HCT116 (cell line): ENCODE data around the gene EP400. TPM values are rescaled to one million over a fixed set of nuclear protein-coding genes. Genes with fewer than 3 reads are reported as not detected.

Experiments
- ATAC-seq: fragments of 200-7000 bp; cut with Tn5 transposase; 2 replicates; pipeline ENCODE4 v1.9.1; 2020; ENCODE audit warnings: mild to moderate bottlenecking, moderate library complexity
- BruUV-seq: library from RNA; stranded (reverse); fragments of 400-500 nt; replicated peaks from 2 replicates; lab custom pipeline; 2021; lab: Mats Ljungman, UMichigan
- CTCF ChIA-PET: fragments of 300-600 bp; sonication (Branson Sonifier 250); formaldehyde crosslinking; loops from one replicate; lab custom pipeline; 2021; ENCODE audit warnings: antibody characterized with exemption; lab: Charles Lee
- POLR2A ChIA-PET: fragments of 300-600, 350-600 bp; sonication (Branson Sonifier 250); formaldehyde crosslinking; loops from one replicate; lab custom pipeline; 2021; ENCODE audit warnings: antibody characterized with exemption; lab: Charles Lee
- RAD21 ChIA-PET, 2 experiments: fragments of 300-600 bp; sonication (Branson Sonifier 250); formaldehyde crosslinking; loops; one replicate each; lab custom pipeline; 2023; ENCODE audit warnings: low total read pairs in 2 of 2; ENCODE audit not compliant: uncharacterized antibody in 2 of 2, unreplicated experiment in 2 of 2, low non-redundant PET in 1 of 2; lab: Charles Lee
- DNase-seq: peaks from one replicate; pipeline ENCODE4 v3.0.0-alpha.2; 2010; ENCODE audit warnings: low read depth, low spot score
- H2AFZ ChIP-seq: fragments of 200-600 bp; shearing (Covaris generic), sonication (generic); 2 replicates; pipeline ENCODE4 v1.6.1; 2017; ENCODE audit warnings: low read depth, mixed run types, mixed read lengths, antibody characterized with exemption, low read length; ENCODE audit not compliant: poor library complexity, severe bottlenecking
- H3K27ac ChIP-seq: 2 replicates; pipeline ENCODE4 v1.5.1; 2012; ENCODE audit warnings: low read depth, low read length
- H3K27me3 ChIP-seq: fragments of 200-600 bp; sonication (generic); 2 replicates; pipeline ENCODE4 v1.6.1; 2016; ENCODE audit warnings: mixed run types, low read length, mixed read lengths; ENCODE audit not compliant: insufficient read depth
- H3K36me3 ChIP-seq, 2 experiments: fragments of 200-500 bp in 1 of 2; fragments of 200-600 bp in 1 of 2; sonication (Bioruptor generic) in 1 of 2; sonication (generic) in 1 of 2; 2 replicates each; pipeline versions ENCODE4 v1.5.1 to v1.6.1; 2014 to 2016; ENCODE audit warnings: low read length in 2 of 2, inconsistent platforms in 1 of 2, mixed read lengths in 1 of 2, mixed run types in 1 of 2; ENCODE audit not compliant: insufficient read depth in 2 of 2, control insufficient read depth in 1 of 2
- H3K4me1 ChIP-seq, 2 experiments: fragments of 200-600 bp in 1 of 2; sonication (generic) in 1 of 2; 2 replicates each; pipeline versions ENCODE4 v1.5.1 to v1.6.1; 2012 to 2017; ENCODE audit warnings: low read length in 2 of 2, inconsistent platforms in 1 of 2, mild to moderate bottlenecking in 1 of 2, mixed read lengths in 1 of 2, mixed run types in 1 of 2, moderate library complexity in 1 of 2; ENCODE audit not compliant: insufficient read depth in 2 of 2, control insufficient read depth in 1 of 2
- H3K4me2 ChIP-seq: fragments of 200-600 bp; sonication (generic); 2 replicates; pipeline ENCODE4 v1.6.1; 2017; ENCODE audit warnings: mixed run types, low read length, mixed read lengths
- H3K4me3 ChIP-seq, 2 experiments: fragments of 200-600 bp in 1 of 2; sonication (generic) in 1 of 2; replicated peaks in 1 of 2; 2 replicates each; pipeline ENCODE4 v1.5.1; 2011 to 2016; ENCODE audit warnings: low read length in 2 of 2, control low read depth in 1 of 2, low read depth in 1 of 2, mild to moderate bottlenecking in 1 of 2, mixed read lengths in 1 of 2, mixed run types in 1 of 2
- H3K79me2 ChIP-seq: fragments of 200-600 bp; sonication (generic); 2 replicates; pipeline ENCODE4 v1.6.1; 2017; ENCODE audit warnings: mild to moderate bottlenecking, mixed run types, low read length, moderate library complexity, mixed read lengths; ENCODE audit not compliant: insufficient read depth
- H3K9ac ChIP-seq: fragments of 200-600 bp; sonication (generic); 2 replicates; pipeline ENCODE4 v1.6.1; 2016; ENCODE audit warnings: low read length, mixed read lengths
- H3K9me2 ChIP-seq: fragments of 200-600 bp; sonication (generic), shearing (Covaris generic); 2 replicates; pipeline ENCODE4 v1.6.1; 2017; ENCODE audit warnings: mixed run types, mild to moderate bottlenecking, moderate library complexity; ENCODE audit not compliant: insufficient read depth
- H3K9me3 ChIP-seq, 2 experiments: fragments of 200-500 bp in 1 of 2; fragments of 200-600 bp in 1 of 2; sonication (Bioruptor generic) in 1 of 2; sonication (generic) in 1 of 2; 2 replicates each; pipeline ENCODE4 v1.6.1; 2014 to 2017; ENCODE audit warnings: low read length in 2 of 2, mixed read lengths in 2 of 2, inconsistent platforms in 1 of 2, low read depth in 1 of 2, mild to moderate bottlenecking in 1 of 2, mixed run types in 1 of 2, moderate library complexity in 1 of 2; ENCODE audit not compliant: control insufficient read depth in 1 of 2, insufficient read depth in 1 of 2
- H4K20me1 ChIP-seq: fragments of 200-600 bp; sonication (generic), shearing (Covaris generic); 2 replicates; pipeline ENCODE4 v1.6.1; 2017; ENCODE audit warnings: mixed run types, mild to moderate bottlenecking, moderate library complexity; ENCODE audit not compliant: insufficient read depth
- ATF3 ChIP-seq: IDR thresholded peaks from 2 replicates; pipeline ENCODE4 v1.6.1; 2012
- CBX3 ChIP-seq: IDR thresholded peaks from 2 replicates; pipeline ENCODE4 v1.6.1; 2012; ENCODE audit warnings: low read depth
- CEBPB ChIP-seq: IDR thresholded peaks from 2 replicates; pipeline ENCODE4 v1.6.1; 2012; ENCODE audit warnings: low read depth
- ELF1 ChIP-seq: IDR thresholded peaks from 2 replicates; pipeline ENCODE4 v1.6.1; 2012; ENCODE audit warnings: low read depth, borderline replicate concordance
- EZH2 ChIP-seq: fragments of 200-600 bp; sonication (generic); IDR thresholded peaks from 2 replicates; pipeline ENCODE4 v1.6.1; 2017; ENCODE audit warnings: antibody characterized with exemption, mixed run types
- FOSL1 ChIP-seq: IDR thresholded peaks from 2 replicates; pipeline ENCODE4 v1.6.1; 2012; ENCODE audit warnings: low read depth
- JUND ChIP-seq: IDR thresholded peaks from 2 replicates; pipeline ENCODE4 v1.6.1; 2012
- POLR2A ChIP-seq: IDR thresholded peaks from 2 replicates; pipeline ENCODE4 v1.7.0; 2011; ENCODE audit warnings: borderline replicate concordance; ENCODE audit not compliant: insufficient read depth, insufficient read length; ENCODE audit errors: extremely low read depth
- RAD21 ChIP-seq: IDR thresholded peaks from 2 replicates; pipeline ENCODE4 v1.6.1; 2012; ENCODE audit warnings: low read depth, mild to moderate bottlenecking
- SIN3A ChIP-seq: IDR thresholded peaks from 2 replicates; pipeline ENCODE4 v1.6.1; 2012; ENCODE audit warnings: low read depth
- SP1 ChIP-seq: IDR thresholded peaks from 2 replicates; pipeline ENCODE4 v1.6.1; 2012; ENCODE audit warnings: low read depth
- SRF ChIP-seq: IDR thresholded peaks from 2 replicates; pipeline ENCODE4 v1.6.1; 2012; ENCODE audit warnings: low read depth
- TCF7L2 ChIP-seq: IDR thresholded peaks from 2 replicates; pipeline ENCODE4 v1.7.0; 2011; ENCODE audit warnings: borderline replicate concordance, inconsistent platforms; ENCODE audit not compliant: insufficient read depth, insufficient read length; ENCODE audit errors: extremely low read depth
- YY1 ChIP-seq: IDR thresholded peaks from 2 replicates; pipeline ENCODE4 v1.6.1; 2011; ENCODE audit warnings: low read length, low read depth, moderate library complexity, mild to moderate bottlenecking; ENCODE audit not compliant: insufficient replicate concordance; ENCODE audit errors: extremely low read depth
- ZFX ChIP-seq: fragments of 450-650 bp; IDR thresholded peaks from 2 replicates; pipeline ENCODE4 v1.6.1; 2017
- ZNF274 ChIP-seq: fragments of 200-500 bp; sonication (Bioruptor generic); IDR thresholded peaks from 2 replicates; pipeline ENCODE4 v1.6.1; 2014; ENCODE audit warnings: mild to moderate bottlenecking, low read depth, low read length, inconsistent platforms
- intact Hi-C: fragments of 100-400 bp; cut with micrococcal nuclease; formaldehyde crosslinking; loops from 2 replicates; pipeline ENCODE4 v1.10.0; 2022
- total RNA-seq: library from RNA; stranded (reverse); gene quantifications from one replicate; pipeline ENCODE4 v1.2.1, GENCODE V29; 2021; ENCODE audit not compliant: unreplicated experiment
- TF ChIP-seq, protein P1 (sequence below), 3 experiments: fragments of 200-600 bp in 1 of 3; sonication (generic) in 1 of 3; IDR thresholded peaks in 2 of 3; conservative IDR thresholded peaks in 1 of 3; 2 replicates each; pipeline ENCODE4 v1.5.1; 2012 to 2017; ENCODE audit warnings: low read depth in 2 of 3, low read length in 2 of 3, antibody characterized with exemption in 1 of 3, borderline replicate concordance in 1 of 3, control low read depth in 1 of 3, mild to moderate bottlenecking in 1 of 3, mixed read lengths in 1 of 3, mixed run types in 1 of 3, moderate library complexity in 1 of 3; ENCODE audit not compliant: insufficient read depth in 1 of 3

Gene EP400
- total RNA-seq, 1 experiment from 2014 or later, result 54.5 TPM

GRCh38 chr12:131941116-131941986 is 8.4 kb upstream of the EP400 start:
- H3K4me1 ChIP-seq, result no peaks in the 10 kb centered on the region
- H2AFZ ChIP-seq, result no peak overlapping the region
- no peak overlapping the region for H3K4me2 ChIP-seq
- ChIA-PET POLR2A (no interaction called here), RAD21 (no interaction called here), CTCF (no interaction called here)
- TF ChIP-seq RAD21 (no peak), ZNF274 (no peak), ELF1 (no peak), JUND (no peak), CEBPB (no peak), FOSL1 (no peak), ATF3 (no peak), EZH2 (no peak), YY1 (no peak), SP1 (no peak)
- no peaks in the 10 kb centered on the region; the same call in 1 of the 2 replicates for H3K79me2 ChIP-seq
- peaks cover 27 to 37% of the 10 kb centered on the region in 2 experiments; a peak in 3 of 4 replicates for H3K36me3 ChIP-seq
- no peak overlapping the region for H3K9ac ChIP-seq
- no peaks in the 10 kb centered on the region for H3K27me3 ChIP-seq
- no peaks in the 10 kb centered on the region for H4K20me1 ChIP-seq
- ATAC-seq (no peak), DNase-seq (no peak)
- no TSS peak for BruUV-seq
- H3K4me3 ChIP-seq, result no peak overlapping the region
- H3K27ac ChIP-seq, result no peak overlapping the region
- H3K9me3 ChIP-seq, result no peaks in the 10 kb centered on the region
- no peaks in the 10 kb centered on the region for H3K9me2 ChIP-seq
- intact Hi-C loops, result no loop called here

DNA sequence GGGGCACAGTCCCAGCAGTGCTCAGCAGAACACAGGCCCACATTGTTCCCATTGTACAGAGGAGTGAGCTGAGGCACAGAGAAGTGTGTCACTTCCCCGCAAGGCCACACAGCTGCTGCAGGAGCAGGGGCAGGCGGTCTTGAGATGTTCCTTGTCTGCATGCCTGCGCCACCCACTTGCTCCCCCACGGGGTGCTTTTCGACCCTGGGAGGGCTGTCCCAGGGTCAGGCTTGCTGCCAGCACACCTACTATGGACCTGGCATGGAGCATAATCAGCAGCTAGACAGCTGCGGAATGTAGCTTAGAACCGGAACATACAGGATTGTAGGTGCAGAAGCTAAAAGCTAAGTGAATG is 7.8 kb upstream of the EP400 start:
- ChIA-PET RAD21 (no interaction called here), POLR2A (no interaction called here), CTCF (no interaction called here)
- Histone ChIP-seq H3K27me3 (no peaks in the 10 kb centered on the region), H3K27ac (no peak overlapping the region), H2AFZ (no peak overlapping the region), H3K36me3 (peaks cover 27 to 37% of the 10 kb centered on the region in 2 experiments; a peak in 3 of 4 replicates), H4K20me1 (no peaks in the 10 kb centered on the region), H3K79me2 (no peaks in the 10 kb centered on the region; the same call in 1 of the 2 replicates), H3K9ac (no peak overlapping the region), H3K4me2 (no peak overlapping the region), H3K9me3 (no peaks in the 10 kb centered on the region), H3K4me3 (no peak overlapping the region), H3K4me1 (no peaks in the 10 kb centered on the region), H3K9me2 (no peaks in the 10 kb centered on the region)
- BruUV-seq, result no TSS peak
- no peak for DNase-seq
- no peak for ATAC-seq
- intact Hi-C loops, result no loop called here
- no peak for TF ChIP-seq SIN3A
- TF ChIP-seq, protein P1, sequence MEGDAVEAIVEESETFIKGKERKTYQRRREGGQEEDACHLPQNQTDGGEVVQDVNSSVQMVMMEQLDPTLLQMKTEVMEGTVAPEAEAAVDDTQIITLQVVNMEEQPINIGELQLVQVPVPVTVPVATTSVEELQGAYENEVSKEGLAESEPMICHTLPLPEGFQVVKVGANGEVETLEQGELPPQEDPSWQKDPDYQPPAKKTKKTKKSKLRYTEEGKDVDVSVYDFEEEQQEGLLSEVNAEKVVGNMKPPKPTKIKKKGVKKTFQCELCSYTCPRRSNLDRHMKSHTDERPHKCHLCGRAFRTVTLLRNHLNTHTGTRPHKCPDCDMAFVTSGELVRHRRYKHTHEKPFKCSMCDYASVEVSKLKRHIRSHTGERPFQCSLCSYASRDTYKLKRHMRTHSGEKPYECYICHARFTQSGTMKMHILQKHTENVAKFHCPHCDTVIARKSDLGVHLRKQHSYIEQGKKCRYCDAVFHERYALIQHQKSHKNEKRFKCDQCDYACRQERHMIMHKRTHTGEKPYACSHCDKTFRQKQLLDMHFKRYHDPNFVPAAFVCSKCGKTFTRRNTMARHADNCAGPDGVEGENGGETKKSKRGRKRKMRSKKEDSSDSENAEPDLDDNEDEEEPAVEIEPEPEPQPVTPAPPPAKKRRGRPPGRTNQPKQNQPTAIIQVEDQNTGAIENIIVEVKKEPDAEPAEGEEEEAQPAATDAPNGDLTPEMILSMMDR (IDR thresholded peaks at IDR 0.05 in 2 of 3, conservative IDR thresholded peaks at IDR 0.05 in 1 of 3; ENCODE audit: borderline replicate concordance in 1 of 3, insufficient read depth in 1 of 3, low read depth in 2 of 3, low read length in 2 of 3), result no peak
- TF ChIP-seq CBX3, result no peak
- TF ChIP-seq RAD21, result no peak
- TF ChIP-seq FOSL1, result no peak
- no peak for TF ChIP-seq POLR2A
- TF ChIP-seq JUND, result no peak
- TF ChIP-seq TCF7L2, result no peak
- TF ChIP-seq ELF1, result no peak
- no peak for TF ChIP-seq ZFX
- no peak for TF ChIP-seq YY1
- no peak for TF ChIP-seq SRF
